ENCODE data around the gene GLOD4.
"Not testable (repeated sequence)": the region's sequence is repeated elsewhere in the genome, so short reads cannot be mapped to it uniquely, and the experiment has no call there.

GLOD4 gene

DNA sequence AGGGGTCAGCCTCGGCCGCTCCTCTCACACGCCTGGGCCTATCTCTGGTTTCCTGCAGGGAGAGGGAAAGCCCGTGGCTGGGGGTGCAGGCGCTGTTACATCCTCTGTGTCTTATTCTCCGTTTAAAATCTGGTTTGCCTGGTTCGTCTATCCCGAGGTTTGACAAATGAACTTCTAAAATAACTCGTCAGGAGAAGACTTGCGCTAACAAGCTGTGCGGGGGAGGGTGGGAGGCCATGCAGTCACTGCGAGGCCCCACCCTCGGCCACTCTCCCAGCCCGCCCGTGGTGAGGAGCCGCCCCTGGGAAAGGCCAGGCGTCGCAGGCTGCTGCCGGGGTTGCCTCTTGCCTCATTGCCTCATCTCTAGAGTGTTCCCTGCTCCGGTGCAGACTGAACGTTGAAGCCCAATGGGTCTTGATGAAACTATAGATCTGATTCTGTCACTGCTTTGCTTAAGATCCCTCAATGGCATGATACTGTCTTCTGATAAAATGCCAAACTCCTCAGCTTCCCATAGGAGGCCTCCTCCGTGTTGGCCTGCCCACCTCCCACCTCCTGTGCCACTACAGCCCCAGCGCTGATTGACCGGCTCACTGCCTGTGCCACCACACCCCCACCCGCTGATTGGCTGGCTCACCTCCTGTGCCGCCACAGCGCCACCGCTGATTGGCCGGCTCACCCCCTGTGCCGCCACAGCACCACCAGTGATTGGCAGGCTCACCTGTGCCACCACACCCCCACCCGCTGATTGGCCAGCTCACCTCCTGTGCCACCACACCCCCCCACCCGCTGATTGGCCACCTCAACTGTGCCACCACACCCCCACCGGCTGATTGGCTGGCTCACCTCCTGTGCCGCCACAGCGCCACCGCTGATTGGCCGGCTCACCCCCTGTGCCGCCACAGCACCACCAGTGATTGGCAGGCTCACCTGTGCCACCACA, 8.1 kb upstream of the GLOD4 start:
- H2BK15ac ChIP-seq (replicated peaks; ENCODE audit: low read depth); H3K27ac ChIP-seq (ENCODE audit: low read depth, low read length); H3K36me3 ChIP-seq (ENCODE audit: control insufficient read depth, insufficient read depth, low read length); H3K18ac ChIP-seq (ENCODE audit: low read length); H4K5ac ChIP-seq (ENCODE audit: low read length); H2BK120ac ChIP-seq (ENCODE audit: low read depth, low read length); H3K4ac ChIP-seq (ENCODE audit: low read depth, low read length); H3K4me1 ChIP-seq (ENCODE audit: control insufficient read depth, low read depth, low read length); H3K79me2 ChIP-seq (ENCODE audit: control insufficient read depth, insufficient read depth, low read length); H2AK5ac ChIP-seq (ENCODE audit: low read length); H4K8ac ChIP-seq (ENCODE audit: low read depth, low read length); H2BK5ac ChIP-seq (ENCODE audit: low read length); H3K27me3 ChIP-seq (ENCODE audit: insufficient read depth, low read length, poor library complexity); H3K4me2 ChIP-seq (ENCODE audit: low read length); H3K56ac ChIP-seq (ENCODE audit: low read length); H3K4me3 ChIP-seq (ENCODE audit: low read length); H3K79me1 ChIP-seq (ENCODE audit: low read length); H3K9ac ChIP-seq (ENCODE audit: low read length); H3K23ac ChIP-seq (ENCODE audit: low read length): not testable (repeated sequence)
- no CpG with 5 or more reads among the region's 38 CpGs for WGBS (ENCODE audit: extremely low coverage, insufficient coverage, low lambda C conversion rate)
- peak; percentile 91 for DNase-seq

DNA sequence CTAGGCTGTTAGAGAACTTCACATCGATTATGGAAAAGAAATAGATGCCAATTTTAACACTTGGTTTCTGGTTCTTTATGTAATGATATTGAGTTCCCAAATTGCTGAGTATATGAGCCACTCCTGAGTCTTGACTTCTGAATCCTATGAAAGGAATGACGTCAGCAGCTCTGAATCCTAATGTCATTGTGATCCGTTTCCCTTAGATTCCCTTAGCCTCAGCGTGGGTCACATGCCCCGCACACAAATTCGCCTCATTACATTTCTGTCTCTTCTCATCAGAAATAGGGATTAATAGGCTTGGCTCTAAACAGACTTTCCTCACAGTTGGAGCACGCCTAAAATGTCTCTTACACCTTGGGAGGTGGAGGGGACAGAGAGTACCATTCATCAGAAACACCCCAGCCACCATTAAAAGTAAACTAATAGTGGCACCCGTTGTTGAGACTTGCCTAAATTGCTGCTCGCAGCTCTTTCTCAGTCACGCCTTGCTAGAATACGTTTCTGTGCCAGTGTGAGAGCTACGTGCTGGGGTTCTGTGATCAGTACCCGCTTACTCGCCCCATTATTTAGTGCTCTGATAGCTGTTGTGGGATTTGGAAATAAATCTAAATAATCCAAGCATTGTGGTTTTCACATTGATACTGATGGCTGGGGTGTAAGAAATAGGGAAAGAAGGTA, 7.2 kb upstream of the GLOD4 start:
- Histone ChIP-seq H3K23ac (ENCODE audit: low read length) (no peak overlapping the region), H2AK5ac (ENCODE audit: low read length) (no peak overlapping the region), H3K4ac (ENCODE audit: low read depth, low read length) (no peak overlapping the region), H3K9ac (ENCODE audit: low read length) (no peak overlapping the region), H3K79me1 (ENCODE audit: low read length) (peaks cover 8% of the 10 kb centered on the region), H4K8ac (ENCODE audit: low read depth, low read length) (no peak overlapping the region), H2BK120ac (ENCODE audit: low read depth, low read length) (no peak overlapping the region), H2BK15ac (replicated peaks; ENCODE audit: low read depth) (no peak overlapping the region), H3K18ac (ENCODE audit: low read length) (no peak overlapping the region), H4K5ac (ENCODE audit: low read length) (no peak overlapping the region), H3K79me2 (ENCODE audit: control insufficient read depth, insufficient read depth, low read length) (peaks cover under 1% of the 10 kb centered on the region), H3K27me3 (ENCODE audit: insufficient read depth, low read length, poor library complexity) (no peaks in the 10 kb centered on the region), H3K36me3 (ENCODE audit: control insufficient read depth, insufficient read depth, low read length) (peaks cover 4% of the 10 kb centered on the region), H3K4me1 (ENCODE audit: control insufficient read depth, low read depth, low read length) (peaks cover 2% of the 10 kb centered on the region), H3K56ac (ENCODE audit: low read length) (no peak overlapping the region), H2BK5ac (ENCODE audit: low read length) (no peak overlapping the region), H3K4me2 (ENCODE audit: low read length) (no peak overlapping the region), H3K4me3 (ENCODE audit: low read length) (no peak overlapping the region), H3K27ac (ENCODE audit: low read depth, low read length) (no peak overlapping the region)
- WGBS (ENCODE audit: extremely low coverage, insufficient coverage, low lambda C conversion rate): no CpG with 5 or more reads among the region's 14 CpGs
- DNase-seq: no peak

DNA sequence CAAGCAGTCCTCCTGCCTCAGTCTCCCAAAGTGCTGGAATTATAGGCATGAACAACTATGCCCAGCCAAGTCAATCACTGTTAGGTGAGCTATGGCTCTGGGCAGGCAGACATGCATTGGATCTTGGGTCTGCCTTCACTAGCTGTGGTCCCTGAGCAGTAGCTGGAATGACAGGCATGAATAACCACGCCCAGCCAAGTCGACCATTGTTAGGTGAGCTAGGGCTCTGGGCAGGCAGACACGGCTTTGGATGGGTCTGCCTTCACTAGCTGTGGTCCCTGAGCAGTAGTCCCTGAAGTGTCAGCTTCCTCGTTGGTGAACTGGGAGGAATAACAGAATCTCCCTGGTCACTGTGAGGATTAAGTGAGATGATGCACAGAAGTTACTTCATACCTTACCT, 6.5 kb upstream of the GLOD4 start:
- no peak overlapping the region for H3K4me3 ChIP-seq (ENCODE audit: low read length)
- peaks cover 2% of the 10 kb centered on the region for H3K4me1 ChIP-seq (ENCODE audit: control insufficient read depth, low read depth, low read length)
- no CpG with 5 or more reads among the region's 4 CpGs for WGBS (ENCODE audit: extremely low coverage, insufficient coverage, low lambda C conversion rate)
- H3K79me2 ChIP-seq (ENCODE audit: control insufficient read depth, insufficient read depth, low read length): peaks cover 7% of the 10 kb centered on the region
- H3K36me3 ChIP-seq (ENCODE audit: control insufficient read depth, insufficient read depth, low read length): peaks cover 4% of the 10 kb centered on the region
- H4K8ac ChIP-seq (ENCODE audit: low read depth, low read length): no peak overlapping the region
- H2BK120ac ChIP-seq (ENCODE audit: low read depth, low read length): no peak overlapping the region
- H2BK15ac ChIP-seq (replicated peaks; ENCODE audit: low read depth): no peak overlapping the region
- no peak overlapping the region for H3K4me2 ChIP-seq (ENCODE audit: low read length)
- H3K56ac ChIP-seq (ENCODE audit: low read length): no peak overlapping the region
- H3K23ac ChIP-seq (ENCODE audit: low read length): no peak overlapping the region
- H3K18ac ChIP-seq (ENCODE audit: low read length): no peak overlapping the region
- H2BK5ac ChIP-seq (ENCODE audit: low read length): no peak overlapping the region
- no peak overlapping the region for H4K5ac ChIP-seq (ENCODE audit: low read length)
- no peak overlapping the region for H3K4ac ChIP-seq (ENCODE audit: low read depth, low read length)
- H3K79me1 ChIP-seq (ENCODE audit: low read length): peaks cover 8% of the 10 kb centered on the region
- DNase-seq: no peak
- no peak overlapping the region for H2AK5ac ChIP-seq (ENCODE audit: low read length)
- no peak overlapping the region for H3K27ac ChIP-seq (ENCODE audit: low read depth, low read length)
- H3K9ac ChIP-seq (ENCODE audit: low read length): no peak overlapping the region
- no peaks in the 10 kb centered on the region for H3K27me3 ChIP-seq (ENCODE audit: insufficient read depth, low read length, poor library complexity)

GRCh38 chr17:787641-788221, 5.7 kb upstream of the GLOD4 start:
- Histone ChIP-seq H2BK15ac (replicated peaks; ENCODE audit: low read depth) (no peak overlapping the region), H3K4me3 (ENCODE audit: low read length) (no peak overlapping the region), H3K27me3 (ENCODE audit: insufficient read depth, low read length, poor library complexity) (no peaks in the 10 kb centered on the region), H3K23ac (ENCODE audit: low read length) (no peak overlapping the region), H3K36me3 (ENCODE audit: control insufficient read depth, insufficient read depth, low read length) (peaks cover 4% of the 10 kb centered on the region), H3K27ac (ENCODE audit: low read depth, low read length) (no peak overlapping the region), H3K4me1 (ENCODE audit: control insufficient read depth, low read depth, low read length) (peaks cover 2% of the 10 kb centered on the region), H3K79me2 (ENCODE audit: control insufficient read depth, insufficient read depth, low read length) (peaks cover 14% of the 10 kb centered on the region), H2AK5ac (ENCODE audit: low read length) (no peak overlapping the region), H4K5ac (ENCODE audit: low read length) (no peak overlapping the region), H2BK5ac (ENCODE audit: low read length) (no peak overlapping the region), H3K9ac (ENCODE audit: low read length) (no peak overlapping the region), H4K8ac (ENCODE audit: low read depth, low read length) (no peak overlapping the region), H3K4ac (ENCODE audit: low read depth, low read length) (no peak overlapping the region), H3K56ac (ENCODE audit: low read length) (no peak overlapping the region), H3K4me2 (ENCODE audit: low read length) (no peak overlapping the region), H2BK120ac (ENCODE audit: low read depth, low read length) (no peak overlapping the region), H3K18ac (ENCODE audit: low read length) (no peak overlapping the region), H3K79me1 (ENCODE audit: low read length) (peaks cover 10% of the 10 kb centered on the region)
- no peak for DNase-seq
- WGBS (ENCODE audit: extremely low coverage, insufficient coverage, low lambda C conversion rate): no CpG with 5 or more reads among the region's 12 CpGs

DNA sequence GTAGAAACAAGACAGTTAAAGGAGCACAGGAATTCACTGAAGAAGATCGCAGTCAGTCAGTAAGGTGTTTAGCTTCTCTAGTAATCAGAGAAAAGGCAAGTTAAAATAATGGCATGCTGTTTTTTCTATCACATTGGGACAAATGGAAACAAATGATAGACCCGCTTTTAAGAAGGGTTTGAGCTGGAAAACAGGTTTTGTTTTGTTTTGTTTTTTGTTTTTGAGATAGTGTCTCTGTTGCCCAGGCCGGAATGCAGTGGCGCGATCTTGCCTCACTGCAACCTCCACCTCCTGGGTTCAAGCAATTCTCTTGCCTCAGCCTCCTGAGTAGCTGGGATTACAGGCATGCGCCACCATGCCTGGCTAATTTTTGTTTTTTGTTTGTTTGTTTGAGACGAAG, 3.8 kb upstream of the GLOD4 start:
- WGBS (ENCODE audit: extremely low coverage, insufficient coverage, low lambda C conversion rate): no CpG with 5 or more reads among the region's 7 CpGs
- not testable (repeated sequence) for H3K56ac ChIP-seq (ENCODE audit: low read length); H2BK120ac ChIP-seq (ENCODE audit: low read depth, low read length); H2BK5ac ChIP-seq (ENCODE audit: low read length); H2BK15ac ChIP-seq (replicated peaks; ENCODE audit: low read depth); DNase-seq; H3K23ac ChIP-seq (ENCODE audit: low read length); H3K36me3 ChIP-seq (ENCODE audit: control insufficient read depth, insufficient read depth, low read length); H3K27ac ChIP-seq (ENCODE audit: low read depth, low read length); H3K4me3 ChIP-seq (ENCODE audit: low read length); H4K8ac ChIP-seq (ENCODE audit: low read depth, low read length); H3K4me1 ChIP-seq (ENCODE audit: control insufficient read depth, low read depth, low read length); H3K27me3 ChIP-seq (ENCODE audit: insufficient read depth, low read length, poor library complexity); H2AK5ac ChIP-seq (ENCODE audit: low read length); H4K5ac ChIP-seq (ENCODE audit: low read length); H3K4me2 ChIP-seq (ENCODE audit: low read length); H3K18ac ChIP-seq (ENCODE audit: low read length); H3K79me1 ChIP-seq (ENCODE audit: low read length); H3K9ac ChIP-seq (ENCODE audit: low read length); H3K4ac ChIP-seq (ENCODE audit: low read depth, low read length)
- H3K79me2 ChIP-seq (ENCODE audit: control insufficient read depth, insufficient read depth, low read length): peaks cover 28% of the 10 kb centered on the region
